Measurements from ENCODE around the gene KIDINS220. TPM values are rescaled to one million over a fixed set of nuclear protein-coding genes. Genes with fewer than 3 reads are reported as not detected.

The KIDINS220 gene
- total RNA-seq, 1 donor from 2014 or later = 96.7 TPM

GRCh38 chr2:8837795-8838140 is 355 bp upstream of the KIDINS220 start:
- no peaks in the 10 kb centered on the region for H3K27me3 Mint-ChIP-seq
- DNase-seq (ENCODE audit: low spot score, unreplicated experiment) = no peak
- H3K4me1 Mint-ChIP-seq (ENCODE audit: low read depth) = peaks cover 28% of the 10 kb centered on the region
- peak overlapping the region; percentile 98 for H3K4me3 Mint-ChIP-seq (ENCODE audit: low read depth)
- peaks cover 3% of the 10 kb centered on the region for H3K36me3 Mint-ChIP-seq (ENCODE audit: insufficient read depth)
- peaks cover 7% of the 10 kb centered on the region for H3K9me3 Mint-ChIP-seq (ENCODE audit: low read depth)
- H3K27ac Mint-ChIP-seq = no peak overlapping the region
- TF ChIP-seq CTCF (IDR thresholded peaks at IDR 0.05; ENCODE audit: unreplicated experiment) = no peak

- TF ChIP-seq CTCF (IDR thresholded peaks at IDR 0.05; ENCODE audit: unreplicated experiment) = no peak
- H3K36me3 Mint-ChIP-seq (ENCODE audit: insufficient read depth) = peaks cover 3% of the 10 kb centered on the region
- H3K4me3 Mint-ChIP-seq (ENCODE audit: low read depth) = peak overlapping the region; percentile 98
- peaks cover 7% of the 10 kb centered on the region for H3K9me3 Mint-ChIP-seq (ENCODE audit: low read depth)
- no peak overlapping the region for H3K27ac Mint-ChIP-seq
- no peaks in the 10 kb centered on the region for H3K27me3 Mint-ChIP-seq
- peaks cover 24% of the 10 kb centered on the region for H3K4me1 Mint-ChIP-seq (ENCODE audit: low read depth)
- no peak for DNase-seq (ENCODE audit: low spot score, unreplicated experiment)
These were observed 2.1 kb downstream of the KIDINS220 start for GRCh38 chr2:8835279-8835678.

GRCh38 chr2:8833853-8834252 is 3.6 kb downstream of the KIDINS220 start:
- Mint-ChIP-seq H3K36me3 (ENCODE audit: insufficient read depth) (peaks cover 3% of the 10 kb centered on the region), H3K27me3 (no peaks in the 10 kb centered on the region), H3K9me3 (ENCODE audit: low read depth) (peaks cover 6% of the 10 kb centered on the region), H3K4me1 (ENCODE audit: low read depth) (peaks cover 24% of the 10 kb centered on the region), H3K4me3 (ENCODE audit: low read depth) (no peak overlapping the region), H3K27ac (no peak overlapping the region)
- no peak for DNase-seq (ENCODE audit: low spot score, unreplicated experiment)
- TF ChIP-seq CTCF (IDR thresholded peaks at IDR 0.05; ENCODE audit: unreplicated experiment) = no peak

GRCh38 chr2:8831516-8831915 is 5.9 kb downstream of the KIDINS220 start:
- Mint-ChIP-seq H3K4me1 (ENCODE audit: low read depth) (peaks cover 23% of the 10 kb centered on the region), H3K27ac (no peak overlapping the region)
- TF ChIP-seq CTCF (IDR thresholded peaks at IDR 0.05; ENCODE audit: unreplicated experiment) = no peak

GRCh38 chr2:8827729-8828128 is 9.7 kb downstream of the KIDINS220 start:
- Mint-ChIP-seq H3K27ac (no peak overlapping the region), H3K36me3 (ENCODE audit: insufficient read depth) (peaks cover 10% of the 10 kb centered on the region), H3K9me3 (ENCODE audit: low read depth) (no peaks in the 10 kb centered on the region), H3K4me3 (ENCODE audit: low read depth) (no peak overlapping the region), H3K4me1 (ENCODE audit: low read depth) (peaks cover 2% of the 10 kb centered on the region), H3K27me3 (no peaks in the 10 kb centered on the region)
- TF ChIP-seq CTCF (IDR thresholded peaks at IDR 0.05; ENCODE audit: unreplicated experiment) = no peak
- DNase-seq (ENCODE audit: low spot score, unreplicated experiment) = no peak

More at GRCh38 chr2:8831516-8831915, 5.9 kb downstream of the KIDINS220 start:
- DNase-seq (ENCODE audit: low spot score, unreplicated experiment) = no peak
- Mint-ChIP-seq H3K4me3 (ENCODE audit: low read depth) (no peak overlapping the region), H3K9me3 (ENCODE audit: low read depth) (no peaks in the 10 kb centered on the region), H3K36me3 (ENCODE audit: insufficient read depth) (peaks cover 5% of the 10 kb centered on the region), H3K27me3 (no peaks in the 10 kb centered on the region)
